LHCN-M2 (cell line): ENCODE data around the gene COL6A1. TPM values are rescaled to one million over a fixed set of nuclear protein-coding genes. Genes with fewer than 3 reads are reported as not detected.

ENCODE experiments used
- DNase-seq: peaks from one replicate; pipeline ENCODE4 v3.0.0-alpha.2; 2012; ENCODE audit warnings: low read depth
- total RNA-seq: library from RNA; depleted of rRNA; stranded (reverse); fragments of >200 nt; gene quantifications from 2 replicates; pipeline ENCODE4 v1.2.3, GENCODE V29; 2014

COL6A1 gene
- total RNA-seq, 1 experiment from 2014 or later = 252 TPM

- no peak for DNase-seq
These were observed 655 bp downstream of the COL6A1 start for GRCh38 chr21:45982092-45982757.

- no peak for DNase-seq
These were observed 1.4 kb downstream of the COL6A1 start for GRCh38 chr21:45982758-45983648.

DNA sequence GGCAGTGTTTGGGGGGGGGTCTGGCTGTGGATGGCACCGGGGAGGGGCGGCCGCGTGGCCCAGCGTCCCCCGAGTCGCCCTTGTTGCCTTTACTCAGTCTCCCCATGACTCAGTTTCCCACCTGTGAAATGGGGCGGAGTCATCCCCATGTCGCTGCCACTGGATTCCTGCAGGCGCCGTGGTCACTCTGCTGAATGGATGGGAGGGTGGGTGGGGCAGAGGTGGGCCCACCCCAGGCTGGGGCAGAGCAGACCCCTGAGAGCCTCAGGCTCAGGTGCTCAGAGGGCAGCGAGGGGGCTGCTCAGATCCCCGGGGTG lies 2.0 kb downstream of the COL6A1 start:
- DNase-seq = no peak

GRCh38 chr21:45983981-45984551 lies 2.5 kb downstream of the COL6A1 start:
- DNase-seq = no peak

- no peak for DNase-seq
These were observed 3.1 kb downstream of the COL6A1 start for GRCh38 chr21:45984584-45985095.

DNA sequence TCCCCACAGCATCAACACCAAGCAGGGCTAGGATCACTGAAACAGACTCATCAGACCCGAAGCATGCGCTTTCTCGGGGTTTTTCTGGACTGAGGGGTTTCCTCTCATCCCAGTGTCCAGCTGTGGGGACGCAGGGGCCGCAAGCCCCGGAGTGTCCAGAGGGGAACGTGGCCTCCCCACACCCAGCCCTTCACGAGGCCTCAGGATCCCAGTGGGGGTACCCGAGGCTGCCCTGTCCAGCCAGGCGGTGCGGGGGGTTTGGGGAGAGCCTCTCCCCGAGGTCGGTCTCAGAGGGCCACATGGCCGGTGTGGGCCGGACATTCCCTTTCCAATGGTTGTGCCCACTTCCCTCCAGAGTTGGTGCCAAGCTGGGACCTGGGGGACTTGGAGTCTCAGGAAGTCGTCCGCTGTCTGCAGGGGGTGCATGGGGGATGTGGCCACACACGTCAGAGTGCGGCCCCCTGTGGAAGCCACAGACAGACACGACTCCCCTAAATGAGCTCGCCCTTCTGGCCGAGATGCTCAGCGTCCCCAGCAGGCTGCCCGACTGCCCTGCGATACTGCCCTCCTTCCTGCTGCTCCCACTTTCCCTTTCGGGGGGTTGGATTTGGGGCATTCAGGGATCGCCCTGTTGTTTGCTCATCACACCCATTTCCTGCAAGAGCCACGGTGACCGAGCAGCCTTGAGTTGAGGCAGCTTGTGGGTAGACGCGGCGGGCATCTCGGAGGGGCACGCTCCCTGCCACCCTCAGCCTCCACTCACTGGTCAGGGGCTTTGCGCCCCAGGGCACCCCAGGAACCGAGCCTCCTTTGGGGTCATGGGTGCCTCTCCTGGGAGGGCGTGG lies 4.1 kb downstream of the COL6A1 start:
- no peak for DNase-seq

DNA sequence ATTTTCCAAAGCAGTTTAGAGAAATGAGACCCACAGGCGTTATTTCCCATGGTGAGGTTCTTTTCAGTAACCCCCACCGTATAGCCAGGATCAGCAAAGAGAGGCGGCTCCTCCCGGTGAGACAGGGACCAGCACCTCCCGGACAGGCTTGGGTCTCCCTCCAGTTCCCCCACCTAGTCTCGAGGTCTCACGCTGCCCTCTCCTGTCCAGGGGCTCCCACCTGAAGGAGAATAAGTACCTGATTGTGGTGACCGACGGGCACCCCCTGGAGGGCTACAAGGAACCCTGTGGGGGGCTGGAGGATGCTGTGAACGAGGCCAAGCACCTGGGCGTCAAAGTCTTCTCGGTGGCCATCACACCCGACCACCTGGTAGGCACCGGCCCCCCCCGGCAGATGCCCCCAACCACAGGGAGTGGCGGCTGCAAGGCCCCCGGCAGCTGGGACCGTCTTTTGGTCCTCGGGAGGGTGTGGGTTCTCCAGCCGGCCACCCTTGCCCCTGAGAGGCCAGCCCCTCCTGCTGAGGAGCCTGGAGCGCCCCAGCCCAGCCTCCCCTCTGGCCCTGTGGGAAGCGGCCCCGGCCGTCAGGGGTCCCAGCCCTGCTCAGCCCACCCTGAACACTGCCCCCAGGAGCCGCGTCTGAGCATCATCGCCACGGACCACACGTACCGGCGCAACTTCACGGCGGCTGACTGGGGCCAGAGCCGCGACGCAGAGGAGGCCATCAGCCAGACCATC lies 4.9 kb downstream of the COL6A1 start:
- no peak for DNase-seq

DNA sequence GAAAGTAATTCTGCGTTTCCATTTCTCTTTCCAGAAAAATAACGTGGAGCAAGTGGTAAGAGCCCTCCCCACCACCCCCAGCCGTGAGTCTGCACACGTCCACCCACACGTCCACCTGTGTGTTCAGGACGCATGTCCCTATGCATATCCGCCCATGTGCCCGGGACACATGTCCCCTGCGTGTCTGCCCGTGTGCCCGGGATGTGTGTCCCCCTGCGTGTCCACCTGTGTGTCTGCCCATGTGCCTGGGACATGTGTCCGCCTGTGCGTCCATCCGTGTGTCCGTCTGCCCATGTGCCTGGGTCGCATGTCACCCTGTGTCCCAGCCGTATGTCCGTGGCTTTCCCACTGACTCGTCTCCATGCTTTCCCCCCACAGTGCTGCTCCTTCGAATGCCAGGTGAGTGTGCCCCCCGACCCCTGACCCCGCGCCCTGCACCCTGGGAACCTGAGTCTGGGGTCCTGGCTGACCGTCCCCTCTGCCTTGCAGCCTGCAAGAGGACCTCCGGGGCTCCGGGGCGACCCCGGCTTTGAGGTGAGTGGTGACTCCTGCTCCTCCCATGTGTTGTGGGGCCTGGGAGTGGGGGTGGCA lies 5.6 kb downstream of the COL6A1 start:
- DNase-seq = no peak

DNA sequence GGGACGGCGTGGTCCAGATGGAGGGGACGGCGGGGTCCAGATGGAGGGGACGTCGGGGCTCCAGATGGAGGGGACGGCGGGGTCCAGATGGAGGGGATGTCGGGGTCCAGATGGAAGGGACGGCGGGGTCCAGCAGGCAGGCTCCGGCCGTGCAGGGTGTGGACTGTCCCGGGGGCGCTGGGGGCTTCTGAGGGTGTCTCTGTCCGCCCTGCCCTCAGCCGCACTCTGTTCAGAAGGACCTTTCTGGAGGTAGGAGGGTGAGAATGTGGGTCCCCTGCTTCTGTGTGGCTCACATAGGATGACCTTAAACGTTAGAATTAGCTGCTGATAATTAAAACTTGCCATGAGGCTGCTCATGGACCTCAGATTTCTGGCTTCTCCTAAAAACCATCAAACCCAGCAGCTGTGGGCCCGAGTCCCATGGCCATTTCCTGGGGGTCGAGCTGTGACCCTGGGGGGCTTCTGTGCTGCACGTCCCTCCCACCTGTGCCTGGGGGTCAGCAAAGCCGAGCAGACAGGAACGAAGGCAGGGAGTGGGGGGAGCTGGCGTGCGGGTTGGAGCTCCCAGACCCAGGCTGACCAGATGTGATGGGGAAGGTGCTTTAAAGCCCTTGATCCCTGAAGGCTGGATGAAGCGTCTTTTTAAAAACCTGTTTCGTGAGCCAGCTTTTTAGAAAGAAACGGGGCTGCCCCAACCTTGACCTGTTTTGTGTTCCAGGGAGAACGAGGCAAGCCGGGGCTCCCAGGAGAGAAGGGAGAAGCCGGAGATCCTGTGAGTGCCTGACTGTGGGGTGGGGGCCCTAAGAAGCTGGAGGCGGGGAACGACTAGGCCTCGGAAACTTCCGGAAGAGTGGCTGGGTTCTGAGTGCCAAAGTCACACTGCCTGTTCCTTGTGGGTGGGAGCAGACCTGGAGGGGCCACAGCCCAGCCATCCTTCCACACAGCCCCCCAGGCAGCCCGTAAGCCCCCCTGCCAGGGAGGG lies 7.1 kb downstream of the COL6A1 start:
- no peak for DNase-seq

GRCh38 chr21:45989355-45990048 lies 7.9 kb downstream of the COL6A1 start:
- no peak for DNase-seq

DNA sequence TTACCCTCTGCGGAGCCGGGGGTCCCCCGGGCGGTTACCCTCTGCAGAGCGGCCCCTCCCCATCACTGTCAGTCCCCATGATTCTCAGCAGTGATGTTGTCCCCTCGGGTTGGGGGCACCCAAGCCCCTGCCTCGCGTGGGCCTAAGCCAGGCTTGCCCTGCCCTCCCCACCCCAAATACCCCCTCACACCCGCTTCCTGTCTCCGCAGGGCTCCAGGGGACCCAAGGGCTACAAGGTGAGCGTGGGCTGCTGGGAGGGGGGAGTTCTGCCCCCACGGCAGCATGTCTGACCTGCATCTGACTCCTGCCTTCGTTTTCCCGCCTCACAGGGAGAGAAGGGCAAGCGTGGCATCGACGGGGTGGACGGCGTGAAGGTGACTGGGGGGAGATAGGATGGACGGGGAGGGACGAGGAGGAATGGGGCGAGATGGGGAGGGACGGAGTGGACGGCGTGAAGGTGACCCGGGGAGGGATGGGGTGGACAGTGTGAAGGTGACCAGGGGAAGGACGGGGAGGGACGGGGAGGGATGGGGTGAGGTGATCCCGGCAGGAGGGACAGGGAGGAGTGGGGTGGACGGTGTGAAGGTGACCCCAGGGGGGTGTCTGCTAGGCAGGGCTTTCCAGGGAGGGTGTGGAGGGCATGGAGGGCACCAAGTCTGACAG lies 8.6 kb downstream of the COL6A1 start:
- no peak for DNase-seq

GRCh38 chr21:45990741-45991605 lies 9.4 kb downstream of the COL6A1 start:
- no peak for DNase-seq

DNA sequence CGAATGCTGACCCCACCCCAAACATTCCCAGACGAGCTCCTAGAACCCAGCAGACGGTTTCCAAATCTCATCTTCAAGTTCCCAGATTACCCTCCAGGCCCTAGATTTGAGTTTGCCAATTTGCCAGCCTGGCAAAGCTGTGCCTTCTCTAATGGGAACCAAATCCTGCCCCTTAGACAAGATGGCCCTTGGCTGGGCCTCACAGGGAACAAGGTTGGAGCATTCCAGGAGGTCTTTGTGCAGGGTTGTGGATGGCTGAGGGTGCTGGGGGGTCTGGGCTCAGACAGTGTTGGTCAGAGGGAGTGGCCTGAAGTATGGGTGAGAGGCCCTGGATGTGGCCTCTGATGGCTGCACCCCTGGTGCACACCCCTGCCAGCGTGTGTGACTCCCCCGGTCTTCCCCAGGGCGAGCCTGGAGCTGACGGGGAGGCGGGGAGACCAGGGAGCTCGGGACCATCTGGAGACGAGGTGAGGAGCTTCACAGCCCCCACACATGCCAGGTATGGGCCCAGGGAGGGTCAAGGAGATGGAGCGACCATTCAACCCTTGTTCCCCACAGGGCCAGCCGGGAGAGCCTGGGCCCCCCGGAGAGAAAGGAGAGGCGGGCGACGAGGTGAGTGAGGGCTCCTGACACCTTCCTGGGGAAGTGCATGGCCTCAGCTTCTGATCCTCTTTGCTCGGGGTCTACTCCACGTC lies 10.2 kb downstream of the COL6A1 start:
- no peak for DNase-seq

DNA sequence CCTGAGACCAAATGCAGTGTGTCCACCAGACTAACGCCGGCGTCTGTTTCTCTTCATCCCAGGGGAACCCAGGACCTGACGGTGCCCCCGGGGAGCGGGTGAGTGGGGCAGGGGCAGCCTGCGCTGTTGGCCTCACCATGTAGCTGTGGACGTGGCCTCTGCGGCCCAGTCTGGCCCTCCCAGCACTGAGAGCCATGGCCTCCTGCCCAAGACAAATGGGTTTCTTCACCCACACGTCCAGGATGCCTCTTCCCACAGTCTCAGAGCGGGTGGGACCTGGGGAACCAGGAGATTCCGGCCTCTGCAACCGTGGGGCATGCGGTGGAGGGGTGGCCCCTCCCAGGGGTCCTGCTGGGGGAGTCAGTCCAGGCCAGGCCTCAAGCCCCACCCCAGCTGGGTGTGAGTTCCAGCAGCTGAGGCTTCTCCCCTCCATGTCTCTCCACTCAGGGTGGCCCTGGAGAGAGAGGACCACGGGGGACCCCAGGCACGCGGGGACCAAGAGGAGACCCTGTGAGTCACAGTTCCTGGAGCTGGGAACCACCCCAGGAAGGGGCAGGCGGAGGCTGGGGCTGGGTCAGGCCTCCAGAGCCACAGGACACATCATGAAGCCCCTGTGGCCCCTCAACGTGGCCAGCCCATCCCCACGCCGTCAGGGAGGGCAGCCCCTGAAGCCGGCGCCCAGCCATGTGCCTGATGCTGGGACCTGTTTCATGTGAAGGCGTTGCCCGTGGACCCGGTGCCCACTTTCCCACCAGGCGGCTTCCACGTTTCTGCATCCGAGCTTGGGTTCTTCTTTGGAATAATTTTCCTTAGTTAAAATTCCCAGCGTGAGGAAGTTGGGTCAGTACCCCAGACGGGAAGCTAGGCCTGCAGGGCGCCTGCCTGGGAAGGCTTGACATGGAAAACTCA lies 11.0 kb downstream of the COL6A1 start:
- DNase-seq = no peak
